HepG2 (cell line): Measurements from ENCODE around the gene IGFN1. TPM values are rescaled to one million over a fixed set of nuclear protein-coding genes. Genes with fewer than 3 reads are reported as not detected.

ENCODE experiments used
- ATAC-seq: fragments of 200-7000 bp; cut with Tn5 transposase; 3 replicates; pipeline ENCODE4 v1.9.1; 2020; ENCODE audit warnings: mild to moderate bottlenecking, moderate library complexity
- BruUV-seq: library from RNA; stranded (reverse); fragments of 400-500 nt; replicated peaks from 2 replicates; lab custom pipeline; 2021; lab: Mats Ljungman, UMichigan
- CTCF ChIA-PET: fragments of 300-600 bp; formaldehyde crosslinking; extraction: SDS; loops from one replicate; lab custom pipeline; 2021; ENCODE audit warnings: low total read pairs, inconsistent platforms, low intra/inter-chr PET ratio; lab: Yijun Ruan, JAX
- POLR2A ChIA-PET: fragments of 350-600 bp; sonication (Branson Sonifier 250); formaldehyde crosslinking; loops from one replicate; lab custom pipeline; 2020; ENCODE audit warnings: antibody characterized with exemption, inconsistent platforms; lab: Yijun Ruan, JAX
- DNase-seq: peaks from one replicate; pipeline ENCODE4 v3.0.0-alpha.2; 2015; ENCODE audit warnings: low spot score
- FAIRE-seq: peaks from 3 replicates; lab custom pipeline; 2011; peaks lifted over from hg19 to GRCh38; lab: Jason Lieb, UNC
- H2AFZ ChIP-seq: one replicate; pipeline ENCODE4 v1.6.1; 2011; ENCODE audit warnings: low read length, inconsistent platforms
- H3K27ac ChIP-seq: fragments of 300-600 bp; 3 replicates; pipeline ENCODE4 v1.8.0; 2011; ENCODE audit warnings: mixed run types, mild to moderate bottlenecking, mixed read lengths, low read length, inconsistent platforms; ENCODE audit not compliant: insufficient read depth; ENCODE audit errors: extremely low read length
- H3K27me3 ChIP-seq, 2 experiments: fragments of 200-600 bp in 1 of 2; 2 replicates in 1 of 2; 3 replicates in 1 of 2; pipeline versions ENCODE4 v1.6.0 to v1.8.0; 2011; ENCODE audit warnings: low read length in 2 of 2, mild to moderate bottlenecking in 2 of 2, moderate library complexity in 2 of 2, inconsistent platforms in 1 of 2; ENCODE audit not compliant: insufficient read depth in 2 of 2, control insufficient read depth in 1 of 2
- H3K36me3 ChIP-seq, 2 experiments: fragments of 200-600 bp in 1 of 2; replicated peaks in 1 of 2; 2 replicates in 1 of 2; 3 replicates in 1 of 2; pipeline versions ENCODE4 v1.5.1 to v1.8.0; 2011; ENCODE audit warnings: low read length in 2 of 2, inconsistent platforms in 1 of 2; ENCODE audit not compliant: insufficient read depth in 2 of 2, control insufficient read depth in 1 of 2
- H3K4me1 ChIP-seq: 2 replicates; pipeline ENCODE4 v1.5.1; 2012; ENCODE audit warnings: low read length, inconsistent platforms; ENCODE audit not compliant: insufficient read depth
- H3K4me2 ChIP-seq: 2 replicates; pipeline ENCODE4 v1.6.0; 2011; ENCODE audit warnings: low read depth, low read length, inconsistent platforms
- H3K4me3 ChIP-seq, 3 experiments: fragments of 200-600 bp in 1 of 3; sonication (generic), shearing (Covaris generic) in 1 of 3; replicated peaks in 1 of 3; 2 replicates each; pipeline ENCODE4 v1.5.1; 2011 to 2016; ENCODE audit warnings: low read length in 3 of 3, inconsistent platforms in 2 of 3, low read depth in 2 of 3, mild to moderate bottlenecking in 2 of 3, control low read depth in 1 of 3, mixed read lengths in 1 of 3; ENCODE audit not compliant: insufficient read depth in 1 of 3
- H3K79me2 ChIP-seq: one replicate; pipeline ENCODE4 v1.6.1; 2011; ENCODE audit warnings: low read length, inconsistent platforms; ENCODE audit not compliant: insufficient read depth
- H3K9ac ChIP-seq: 2 replicates; pipeline ENCODE4 v1.6.0; 2011; ENCODE audit warnings: mild to moderate bottlenecking, low read depth, low read length, inconsistent platforms; ENCODE audit not compliant: insufficient read depth
- H3K9me3 ChIP-seq: 2 replicates; pipeline ENCODE4 v1.5.1; 2012; ENCODE audit warnings: mild to moderate bottlenecking, low read length
- H4K20me1 ChIP-seq: 2 replicates; pipeline ENCODE4 v1.6.0; 2011; ENCODE audit warnings: inconsistent platforms, mild to moderate bottlenecking, low read length, moderate library complexity; ENCODE audit not compliant: insufficient read depth
- ARID3A ChIP-seq: IDR thresholded peaks from 2 replicates; pipeline ENCODE4 v1.6.1; 2012; ENCODE audit warnings: low read depth, low read length, improper control_type of control experiment
- ATRX ChIP-seq: sonication (generic); formaldehyde crosslinking; IDR thresholded peaks from 2 replicates; pipeline ENCODE4 v1.4.0; 2020; ENCODE audit warnings: missing genetic modification reagents, borderline replicate concordance
- CEBPG ChIP-seq: IDR thresholded peaks from 2 replicates; pipeline ENCODE4 v1.6.1; 2016
- CHCHD3 ChIP-seq: sonication (generic); formaldehyde crosslinking; IDR thresholded peaks from 2 replicates; pipeline ENCODE4 v1.8.0; 2022; ENCODE audit warnings: mild to moderate bottlenecking, missing genetic modification reagents, moderate library complexity
- MED1 ChIP-seq: sonication (generic); formaldehyde crosslinking; IDR thresholded peaks from 2 replicates; pipeline ENCODE4 v1.4.0; 2020; ENCODE audit warnings: missing genetic modification reagents
- PHF20 ChIP-seq: sonication (generic); formaldehyde crosslinking; IDR thresholded peaks from 2 replicates; pipeline ENCODE4 v1.5.0; 2020; ENCODE audit warnings: mild to moderate bottlenecking, missing genetic modification reagents
- PHF8 ChIP-seq: sonication (generic); formaldehyde crosslinking; IDR thresholded peaks from 2 replicates; pipeline ENCODE4 v1.5.0; 2020; ENCODE audit warnings: missing genetic modification reagents
- SAP130 ChIP-seq: IDR thresholded peaks from 2 replicates; pipeline ENCODE4 v1.6.1; 2016; ENCODE audit warnings: low read depth
- SRSF9 ChIP-seq: fragments of 200-400 bp; formaldehyde crosslinking; IDR thresholded peaks from 2 replicates; pipeline ENCODE4 v1.6.1; 2018; ENCODE audit warnings: borderline replicate concordance, mild to moderate bottlenecking, low read depth, low read length; ENCODE audit not compliant: insufficient read depth, poor library complexity, severe bottlenecking
- TBP ChIP-seq: sonication (generic); formaldehyde crosslinking; IDR thresholded peaks from 2 replicates; pipeline ENCODE4 v1.5.0; 2020; ENCODE audit warnings: missing genetic modification reagents
- ZNF589 ChIP-seq: sonication (generic); formaldehyde crosslinking; conservative IDR thresholded peaks from 2 replicates; pipeline ENCODE4 v1.8.0; 2022; ENCODE audit warnings: mild to moderate bottlenecking, moderate library complexity, missing genetic modification reagents
- ZNF768 ChIP-seq: sonication (generic); formaldehyde crosslinking; IDR thresholded peaks from 2 replicates; pipeline ENCODE4 v1.4.0; 2020; ENCODE audit warnings: missing genetic modification reagents
- ZSCAN25 ChIP-seq: sonication (generic); formaldehyde crosslinking; IDR thresholded peaks from 2 replicates; pipeline ENCODE4 v1.8.0; 2022; ENCODE audit warnings: mild to moderate bottlenecking, missing genetic modification reagents
- WGBS: methylation state at CpG from one replicate; pipeline ENCODE4 v1.1.6; 2017; ENCODE audit warnings: low lambda C conversion rate; 5-methylcytosine and 5-hydroxymethylcytosine counted together
- in situ Hi-C: cut with HindIII; loops from 2 replicates; pipeline ENCODE4 v1.10.0; 2017; ENCODE audit warnings: low pct_unique_long_range_greater_than_20kb; ENCODE audit not compliant: extremely low pct_ligation_motif_present
- intact Hi-C: fragments of 100-400 bp; cut with micrococcal nuclease; formaldehyde crosslinking; loops from one replicate; pipeline ENCODE4 v1.10.0; 2022; ENCODE audit not compliant: unreplicated experiment
- polyA plus RNA-seq, 8 experiments: library from polyadenylated mRNA; depleted of rRNA in 3 of 8; stranded (reverse) in 7 of 8; unstranded in 1 of 8; fragments of >200 nt; fragmentation: Illumina TruSeq in 4 of 8; extraction: Trizol in 4 of 8; gene quantifications; 2 replicates each; pipeline versions ENCODE4 v1.2.1 to v1.2.3, GENCODE V29; 2011 to 2016; ENCODE audit warnings: low read depth in 4 of 8, missing spikeins in 1 of 8, mixed read lengths in 1 of 8; ENCODE audit not compliant: insufficient read depth in 1 of 8
- total RNA-seq, 5 experiments: library from RNA; depleted of rRNA; stranded (reverse); fragments of >200 nt; fragmentation: Illumina TruSeq; extraction: Trizol; gene quantifications; 2 replicates each; pipeline ENCODE4 v1.2.3, GENCODE V29; 2016; ENCODE audit warnings: low read depth in 1 of 5
- TF ChIP-seq, protein P1 (sequence below): sonication (generic); formaldehyde crosslinking; IDR thresholded peaks from 2 replicates; pipeline ENCODE4 v1.5.0; 2020; ENCODE audit warnings: mild to moderate bottlenecking, missing genetic modification reagents

Gene IGFN1
- total and polyA plus RNA-seq, 2 of the 13 experiments (the other 11 are each of a cell fraction or from before 2014, with no cell fraction given): 0.04 to 0.05 TPM

GRCh38 chr1:201145816-201146215 is 44.8 kb upstream of the IGFN1 start:
- no peak for ATAC-seq
- no TSS peak for BruUV-seq
- in situ Hi-C loops: loop anchor here (5.0 kb wide), 1 partner anchor 71 kb away; no protein-coding TSS in a partner anchor
- TF ChIP-seq TBP (CRISPR knock-in tag): no peak
- TF ChIP-seq PHF8: no peak
- no peak for TF ChIP-seq ZSCAN25 (CRISPR knock-in tag)
- no peak for TF ChIP-seq CEBPG (CRISPR knock-in tag)
- TF ChIP-seq SAP130 (CRISPR knock-in tag): no peak
- no peak for TF ChIP-seq ARID3A
- TF ChIP-seq MED1 (CRISPR knock-in tag): no peak
- TF ChIP-seq ATRX: no peak
- TF ChIP-seq PHF20 (CRISPR knock-in tag): no peak
- TF ChIP-seq CHCHD3 (CRISPR knock-in tag): no peak
- TF ChIP-seq ZNF589: no peak
- TF ChIP-seq ZNF768: no peak
- TF ChIP-seq SRSF9: no peak
- TF ChIP-seq, protein P1, sequence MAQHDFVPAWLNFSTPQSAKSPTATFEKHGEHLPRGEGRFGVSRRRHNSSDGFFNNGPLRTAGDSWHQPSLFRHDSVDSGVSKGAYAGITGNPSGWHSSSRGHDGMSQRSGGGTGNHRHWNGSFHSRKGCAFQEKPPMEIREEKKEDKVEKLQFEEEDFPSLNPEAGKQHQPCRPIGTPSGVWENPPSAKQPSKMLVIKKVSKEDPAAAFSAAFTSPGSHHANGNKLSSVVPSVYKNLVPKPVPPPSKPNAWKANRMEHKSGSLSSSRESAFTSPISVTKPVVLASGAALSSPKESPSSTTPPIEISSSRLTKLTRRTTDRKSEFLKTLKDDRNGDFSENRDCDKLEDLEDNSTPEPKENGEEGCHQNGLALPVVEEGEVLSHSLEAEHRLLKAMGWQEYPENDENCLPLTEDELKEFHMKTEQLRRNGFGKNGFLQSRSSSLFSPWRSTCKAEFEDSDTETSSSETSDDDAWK: no peak
- FAIRE-seq: no peak
- Histone ChIP-seq H3K36me3 (peaks cover 33 to 95% of the 10 kb centered on the region in 2 experiments), H3K9ac (no peak overlapping the region), H3K4me1 (no peaks in the 10 kb centered on the region), H2AFZ (no peak overlapping the region), H3K4me3 (no peak overlapping the region), H3K27ac (no peak overlapping the region), H4K20me1 (0 out of 2 replicates have a peak, but pooled peaks cover 4% of the 10 kb centered on the region), H3K9me3 (no peaks in the 10 kb centered on the region), H3K79me2 (no peaks in the 10 kb centered on the region), H3K4me2 (no peak overlapping the region), H3K27me3 (no peaks in the 10 kb centered on the region)
- ChIA-PET CTCF (no interaction called here), POLR2A (no interaction called here)
- intact Hi-C loops: no loop called here
- WGBS: 96% methylated on average over 7 of the region's 7 CpGs
- no peak for DNase-seq
